ENCODE measurements around the gene TP53I11.

- TF ChIP-seq CTCF (IDR thresholded peaks at IDR 0.05; ENCODE audit: insufficient read depth, low read depth, low read length) (no peak), EZH2 (IDR thresholded peaks at IDR 0.05; ENCODE audit: insufficient read depth, low read length) (no peak)
These were observed 46.2 kb downstream of the TP53I11 start for GRCh38 chr11:44904261-44905020.

All from astrocyte (in vitro differentiated cells and primary cell).